ENCODE results near the gene PLK2.

The PLK2 gene

DNA sequence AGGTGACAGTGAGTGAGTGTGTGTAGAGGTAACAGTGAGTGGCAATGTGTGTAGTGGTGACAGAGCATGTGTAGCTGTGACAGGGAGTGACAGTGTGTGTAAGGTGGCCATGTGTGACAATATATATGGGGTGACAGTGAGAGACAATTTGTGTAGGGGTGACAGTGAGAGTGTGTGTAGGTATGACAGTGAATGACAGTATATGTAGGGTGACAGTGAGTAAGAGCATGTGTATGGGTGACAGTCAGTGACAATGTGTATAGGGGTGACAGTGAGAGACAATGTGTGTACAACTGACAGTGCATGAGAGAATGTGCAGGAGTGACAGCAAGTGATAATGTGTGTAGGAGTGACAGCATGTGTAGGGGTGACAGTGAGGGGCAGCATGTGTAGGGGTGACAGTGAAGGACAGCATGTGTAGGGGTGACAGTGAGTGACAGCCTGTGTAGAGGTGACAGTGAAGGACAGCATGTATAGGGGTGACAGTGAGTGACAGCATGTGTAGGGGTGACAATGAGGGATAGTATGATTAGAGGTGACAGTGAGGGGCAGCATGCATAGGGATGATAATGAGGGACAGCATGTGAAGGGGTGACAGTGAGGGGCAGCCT is 21.3 kb upstream of the PLK2 start:
- DNase-seq (ENCODE audit: low read depth in 2 of 2, low spot score in 1 of 2), result no peak

- DNase-seq (ENCODE audit: low read depth in 2 of 2, low spot score in 1 of 2), result no peak
Measured at GRCh38 chr5:58477760-58478376, 18.0 kb upstream of the PLK2 start.

DNA sequence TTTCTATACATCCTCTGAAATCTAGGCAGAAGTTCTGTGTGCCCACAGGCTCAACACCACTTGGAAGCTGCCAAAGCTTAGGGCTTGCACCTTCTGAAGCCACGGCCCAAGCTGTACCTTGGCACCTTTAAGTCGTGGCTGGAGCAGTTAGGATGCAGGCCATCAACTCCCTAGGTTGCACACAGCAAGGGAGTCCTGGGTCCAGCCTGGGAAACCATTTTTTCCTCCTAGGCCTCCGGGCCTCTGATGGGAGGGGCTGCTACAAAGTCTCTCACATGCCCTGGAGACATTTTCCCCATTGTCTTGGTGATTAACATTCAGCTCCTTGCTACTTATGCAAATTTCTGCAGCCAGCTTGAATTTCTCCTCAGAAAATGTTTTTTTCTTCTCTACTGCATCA is 15.5 kb upstream of the PLK2 start:
- DNase-seq (ENCODE audit: low read depth in 2 of 2, low spot score in 1 of 2), result no peak

DNA sequence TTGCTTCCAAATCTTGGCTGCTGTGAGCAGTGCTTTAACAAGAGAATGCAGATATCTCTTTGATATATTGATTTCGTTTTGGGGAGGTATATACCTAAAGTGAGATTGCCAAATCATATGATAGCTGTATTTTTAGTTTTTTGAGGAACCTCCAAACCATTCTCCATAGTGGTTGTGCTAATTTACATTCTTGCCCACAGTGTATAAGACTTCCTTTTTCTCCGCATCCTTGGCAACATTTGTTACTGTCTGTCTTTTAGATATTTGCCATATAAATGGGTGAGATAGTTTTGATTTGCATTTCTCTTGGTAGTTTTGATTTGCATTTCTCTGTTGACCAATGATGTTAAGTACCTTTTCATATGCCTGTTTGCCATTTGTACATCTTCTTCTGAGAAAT is 10.0 kb upstream of the PLK2 start:
- DNase-seq (ENCODE audit: low read depth in 2 of 2, low spot score in 1 of 2), result no peak

DNA sequence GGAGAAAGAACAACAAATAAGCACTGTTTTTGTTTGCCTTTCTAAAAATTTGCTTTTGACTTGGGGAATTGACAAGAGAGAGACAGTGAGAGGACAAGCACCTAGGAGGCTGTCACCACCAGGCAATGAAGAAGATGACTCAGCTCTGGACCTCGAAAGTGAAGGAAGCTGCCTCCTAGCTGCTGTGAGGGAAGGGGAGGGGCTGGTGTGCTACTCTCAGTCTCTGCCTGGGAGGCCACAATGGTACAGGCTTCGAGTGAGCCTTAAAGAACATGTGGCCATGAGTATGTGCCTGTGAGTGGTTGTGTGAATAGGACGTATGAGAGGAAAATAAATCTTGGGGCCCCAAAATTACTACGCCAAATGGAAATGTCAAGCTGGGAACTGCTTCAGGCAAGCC is 7.1 kb upstream of the PLK2 start:
- no peak for DNase-seq (ENCODE audit: low read depth in 2 of 2, low spot score in 1 of 2)

- DNase-seq (ENCODE audit: low read depth in 2 of 2, low spot score in 1 of 2), result no peak
Measured at GRCh38 chr5:58462623-58463230, 2.8 kb upstream of the PLK2 start.

GRCh38 chr5:58462154-58462553 is 2.3 kb upstream of the PLK2 start:
- DNase-seq (ENCODE audit: low read depth in 2 of 2, low spot score in 1 of 2), result no peak

GRCh38 chr5:58460732-58461286 is 923 bp upstream of the PLK2 start:
- peak; percentile 81 to 83 for DNase-seq (ENCODE audit: low read depth in 2 of 2, low spot score in 1 of 2)

DNA sequence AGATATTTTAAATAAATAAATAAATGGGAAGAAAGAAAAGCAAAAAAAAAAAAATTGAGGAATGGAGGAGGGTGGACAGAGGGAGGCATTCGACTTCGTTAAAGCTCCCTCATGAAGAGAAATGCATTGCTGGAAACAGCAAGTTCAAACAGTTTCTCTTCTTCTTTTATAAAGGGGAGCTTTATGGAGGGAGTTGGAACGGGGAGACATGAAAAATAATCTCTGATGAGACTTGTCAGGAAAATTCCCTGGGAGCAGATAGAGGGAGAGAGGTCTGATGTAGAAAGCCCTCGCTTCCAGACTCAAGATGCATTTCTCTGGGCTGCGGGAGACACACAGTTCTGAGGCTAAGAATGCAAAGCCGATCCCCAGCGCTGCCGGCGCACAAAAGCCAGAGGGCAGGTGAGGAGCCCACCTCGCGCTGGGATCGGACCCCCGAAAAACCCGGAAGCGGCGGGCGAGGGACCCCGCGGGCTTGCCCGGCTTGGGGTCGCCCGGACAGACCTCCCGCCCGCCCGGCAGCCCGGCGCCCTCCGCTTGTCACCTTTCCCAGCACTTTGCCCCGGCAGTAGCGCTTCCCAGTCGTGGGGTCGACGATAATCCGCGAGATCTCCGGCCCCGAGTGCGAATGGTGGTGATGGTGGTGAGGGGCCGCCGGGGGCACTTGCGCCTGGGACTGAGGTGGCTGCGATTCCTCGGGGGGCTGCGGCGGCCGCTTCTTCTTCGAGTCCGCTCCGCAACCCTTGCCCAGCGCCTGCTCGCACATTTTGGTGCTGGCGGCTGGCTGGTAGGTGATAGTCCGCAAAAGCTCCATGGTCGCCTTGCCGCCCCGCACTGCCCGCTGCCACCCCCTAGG is 512 bp downstream of the PLK2 start:
- peak; percentile 4 to 7 for DNase-seq (ENCODE audit: low read depth in 2 of 2, low spot score in 1 of 2)

DNA sequence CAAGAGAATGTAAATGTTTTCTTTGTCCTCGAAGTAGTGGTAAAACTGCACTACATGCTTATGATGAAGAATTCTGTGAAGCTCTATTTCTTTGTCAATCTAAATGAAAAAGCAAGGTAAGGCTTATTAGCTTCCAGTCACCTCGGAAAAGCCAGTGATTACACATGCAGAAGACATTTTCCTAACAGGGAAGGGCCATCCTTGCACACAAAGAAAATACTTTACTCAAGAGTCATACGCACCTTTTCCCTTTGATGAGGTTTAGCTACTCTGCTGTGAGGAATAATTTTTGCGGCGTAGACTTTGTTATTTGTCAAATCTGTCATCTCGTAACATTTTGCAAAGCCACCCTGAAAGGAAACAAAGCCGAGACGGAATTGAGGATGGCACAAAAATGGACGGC is 1.1 kb downstream of the PLK2 start:
- DNase-seq (ENCODE audit: low read depth in 2 of 2, low spot score in 1 of 2), result no peak

DNA sequence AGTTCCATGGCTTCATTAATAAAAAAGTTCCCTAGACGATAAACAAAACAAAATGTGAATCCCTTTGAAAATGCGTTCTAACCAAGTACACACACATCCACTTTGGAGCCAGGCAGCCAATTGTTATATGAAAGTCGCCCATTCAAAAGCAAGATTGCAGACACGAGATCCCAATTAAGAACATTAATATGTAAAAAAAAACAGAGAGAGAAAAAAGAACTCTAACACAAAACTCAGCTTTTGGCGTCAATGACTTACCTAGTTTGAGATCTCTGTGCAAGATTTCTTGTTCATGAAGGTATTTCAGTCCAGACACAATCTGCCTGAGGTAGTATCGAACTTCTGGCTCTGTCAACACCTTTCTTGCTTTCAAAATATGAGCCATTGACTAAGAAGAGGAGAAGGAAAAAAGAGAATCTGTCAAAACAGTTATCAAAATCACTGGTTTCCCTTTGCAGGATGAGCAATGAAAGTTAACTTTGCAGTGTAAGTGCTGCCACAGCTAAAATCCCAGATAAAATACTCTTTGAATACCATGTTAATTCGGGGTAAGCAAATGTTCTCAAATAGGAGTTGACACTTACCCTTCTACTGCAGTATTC is 1.6 kb downstream of the PLK2 start:
- DNase-seq (ENCODE audit: low read depth in 2 of 2, low spot score in 1 of 2), result no peak

DNA sequence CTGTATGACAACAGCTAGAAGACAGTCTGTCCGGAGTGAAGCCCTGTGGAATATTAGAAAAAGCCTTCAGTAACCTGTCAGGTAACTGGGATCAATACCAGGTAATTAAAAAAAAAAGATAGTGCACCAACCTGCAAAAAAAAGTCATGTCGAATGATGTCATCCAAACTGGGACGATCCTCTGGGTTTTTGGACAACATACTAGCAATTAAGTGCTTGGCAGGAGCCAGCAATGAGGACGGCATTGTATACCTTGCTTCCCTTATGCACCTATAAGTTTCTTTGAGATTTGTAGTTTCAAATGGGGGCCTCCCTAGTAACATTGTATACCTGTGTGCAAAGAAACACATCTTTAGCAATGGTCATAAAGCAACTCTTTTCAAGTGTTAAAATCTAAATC is 2.8 kb downstream of the PLK2 start:
- DNase-seq (ENCODE audit: low read depth in 2 of 2, low spot score in 1 of 2), result no peak

DNA sequence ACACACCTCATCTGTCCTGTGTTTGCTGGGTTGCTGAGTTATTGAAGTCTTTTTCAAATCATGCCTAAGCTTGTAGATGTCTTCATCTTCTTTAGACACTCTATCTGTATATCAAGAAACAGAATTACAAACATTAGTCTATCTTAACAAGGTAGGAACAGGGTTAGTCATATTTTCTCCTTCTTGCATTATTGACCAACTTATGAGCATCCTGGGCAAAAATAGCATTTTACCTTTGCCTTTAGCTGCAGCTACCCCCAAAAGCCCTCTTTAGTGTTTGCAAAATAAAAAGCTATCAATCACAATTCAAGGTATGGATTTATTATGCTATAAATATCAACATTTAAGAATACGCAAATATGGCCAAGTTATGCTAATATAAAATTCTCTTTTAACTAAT is 3.4 kb downstream of the PLK2 start:
- no peak for DNase-seq (ENCODE audit: low read depth in 2 of 2, low spot score in 1 of 2)

GRCh38 chr5:58456026-58456425 is 3.9 kb downstream of the PLK2 start:
- DNase-seq (ENCODE audit: low read depth in 2 of 2, low spot score in 1 of 2), result no peak

GRCh38 chr5:58455480-58455879 is 4.4 kb downstream of the PLK2 start:
- no peak for DNase-seq (ENCODE audit: low read depth in 2 of 2, low spot score in 1 of 2)

DNA sequence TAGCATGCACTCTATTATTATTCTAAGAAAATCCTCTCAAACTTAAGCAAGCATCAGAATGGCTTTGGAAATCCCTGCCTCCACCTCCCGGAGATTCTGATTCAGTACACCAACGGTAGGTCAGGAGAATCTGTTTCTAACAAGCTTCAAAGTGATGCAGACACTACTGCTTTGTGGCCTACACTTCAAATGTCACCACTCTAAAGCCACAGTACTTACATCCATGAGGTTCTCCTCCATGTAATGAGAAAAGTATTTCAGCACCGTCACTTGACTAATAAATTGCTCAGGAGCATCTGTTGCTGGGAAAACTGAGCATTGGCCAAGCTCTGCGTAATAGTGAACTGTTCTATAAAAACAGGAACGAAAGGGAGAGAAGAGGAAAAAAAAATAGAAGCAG is 4.8 kb downstream of the PLK2 start:
- DNase-seq (ENCODE audit: low read depth in 2 of 2, low spot score in 1 of 2), result no peak

- no peak for DNase-seq (ENCODE audit: low read depth in 2 of 2, low spot score in 1 of 2)
Measured at GRCh38 chr5:58454025-58454424, 5.9 kb downstream of the PLK2 start.

DNA sequence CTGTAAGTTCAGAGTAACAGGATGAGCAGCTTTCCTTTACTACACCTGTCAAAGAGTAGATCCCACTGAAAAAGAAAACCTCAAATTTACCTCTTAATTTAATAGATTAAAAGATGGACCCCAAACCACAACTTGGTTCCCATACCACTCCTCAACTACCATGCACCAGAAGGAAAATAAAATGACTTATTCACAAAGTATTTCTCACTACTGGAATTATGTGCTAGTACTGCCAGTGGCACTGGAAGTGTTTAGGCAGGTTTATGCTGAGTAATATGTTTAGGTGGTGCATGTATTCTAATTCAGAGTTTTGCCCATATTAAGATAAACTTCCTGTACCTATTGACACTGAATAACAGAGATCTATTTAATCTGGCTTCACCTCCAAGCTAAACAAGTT is 6.6 kb downstream of the PLK2 start:
- DNase-seq (ENCODE audit: low read depth in 2 of 2, low spot score in 1 of 2), result no peak

DNA sequence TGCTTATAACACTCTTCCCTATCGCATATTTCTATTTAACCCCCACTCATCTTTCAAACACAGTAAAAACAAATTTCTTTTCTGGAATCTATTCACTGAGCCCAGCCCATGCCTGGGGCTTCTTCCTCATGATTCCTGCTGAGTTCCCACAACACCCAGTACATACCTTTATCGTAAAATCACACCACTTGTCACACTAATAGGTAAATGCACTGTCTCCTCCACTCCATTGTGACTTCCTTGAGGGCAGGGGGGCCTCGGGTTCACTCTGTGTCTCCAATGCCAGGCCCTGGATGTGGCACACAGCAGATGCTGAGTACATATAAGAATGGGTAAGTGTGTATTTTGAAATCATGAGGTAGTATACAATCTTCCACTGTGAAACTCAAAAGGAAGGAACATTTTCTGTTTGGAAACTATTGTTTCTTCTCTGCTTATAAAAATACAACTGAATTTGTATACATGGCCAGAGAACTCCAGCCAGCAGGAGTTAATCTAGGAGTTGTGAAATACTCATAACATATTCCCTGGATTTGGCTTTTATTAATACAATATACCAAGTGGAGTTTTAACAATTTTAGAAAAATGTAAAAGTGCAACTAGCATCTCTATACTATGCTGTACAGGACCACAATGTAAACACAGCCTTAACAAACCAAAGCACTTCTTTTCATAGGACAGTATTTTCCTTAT is 7.2 kb downstream of the PLK2 start:
- no peak for DNase-seq (ENCODE audit: low read depth in 2 of 2, low spot score in 1 of 2)

- DNase-seq (ENCODE audit: low read depth in 2 of 2, low spot score in 1 of 2), result no peak
Measured at GRCh38 chr5:58451732-58452565, 7.9 kb downstream of the PLK2 start.

All from stimulated activated CD8-positive, alpha-beta memory T cell treated with anti-CD3 and anti-CD28 coated beads, Interleukin-4, amount 100 ng/mL, for 1 hour (primary cell).